GM12878 (cell line): ENCODE results near the gene GASK1B. TPM values are rescaled to one million over a fixed set of nuclear protein-coding genes. Genes with fewer than 3 reads are reported as not detected.

Source experiments
- ASH2L ChIP-seq: fragments of 300-600, 200-600 bp; sonication (generic); IDR thresholded peaks from 2 replicates; pipeline ENCODE4 v1.6.1; 2017; ENCODE audit warnings: low read depth, mild to moderate bottlenecking, borderline replicate concordance
- CEBPB ChIP-seq, 2 experiments: fragments of 150-350 bp in 1 of 2; IDR thresholded peaks; 2 replicates each; pipeline ENCODE4 v1.6.1; 2012 to 2014; ENCODE audit warnings: low read depth in 2 of 2, low read length in 2 of 2, borderline replicate concordance in 1 of 2, inconsistent platforms in 1 of 2
- EP300 ChIP-seq, 2 experiments: fragments of 150-350 bp in 1 of 2; IDR thresholded peaks; 2 replicates each; pipeline ENCODE4 v1.6.1; 2011 to 2012; ENCODE audit warnings: low read depth in 2 of 2, low read length in 2 of 2, borderline replicate concordance in 1 of 2, improper control_type of control experiment in 1 of 2, inconsistent platforms in 1 of 2; ENCODE audit not compliant: control insufficient read depth in 1 of 2
- JUNB ChIP-seq: IDR thresholded peaks from 2 replicates; pipeline ENCODE4 v1.6.1; 2016; ENCODE audit warnings: antibody characterized with exemption, mild to moderate bottlenecking
- MTA3 ChIP-seq: IDR thresholded peaks from 2 replicates; pipeline ENCODE4 v1.6.1; 2012; ENCODE audit warnings: low read length, inconsistent platforms, borderline replicate concordance
- MYC ChIP-seq: IDR thresholded peaks from 2 replicates; pipeline ENCODE4 v1.6.1; 2011; ENCODE audit warnings: mild to moderate bottlenecking, low read length, moderate library complexity, inconsistent platforms; ENCODE audit not compliant: insufficient read depth, insufficient replicate concordance, insufficient read length, severe bottlenecking
- PAX5 ChIP-seq: IDR thresholded peaks from 2 replicates; pipeline ENCODE4 v1.6.1; 2011; ENCODE audit warnings: low read depth, low read length, borderline replicate concordance
- RCOR1 ChIP-seq: conservative IDR thresholded peaks from 2 replicates; pipeline ENCODE4 v1.6.1; 2012; ENCODE audit warnings: low read depth, low read length, improper control_type of control experiment
- SREBF2 ChIP-seq: IDR thresholded peaks from 2 replicates; pipeline ENCODE4 v1.6.1; 2012; ENCODE audit warnings: mild to moderate bottlenecking, low read length
- ZZZ3 ChIP-seq: IDR thresholded peaks from 2 replicates; pipeline ENCODE4 v1.6.1; 2011; ENCODE audit warnings: low read depth; ENCODE audit not compliant: control insufficient read depth, insufficient read length
- polyA plus RNA-seq, 11 experiments: library from polyadenylated mRNA; depleted of rRNA in 4 of 11; unstranded in 6 of 11; stranded (reverse) in 5 of 11; fragments of >200 nt; fragmentation: Nextera tagmentation in 4 of 11; fragmentation: Illumina TruSeq in 1 of 11; extraction: Ambion mirVana in 4 of 11; extraction: Trizol in 1 of 11; gene quantifications; 1 replicate in 1 of 11; 2 replicates in 10 of 11; pipeline versions ENCODE4 v1.2.1 to v1.2.3, GENCODE V29; 2011 to 2016; ENCODE audit warnings: inconsistent platforms in 2 of 11, missing spikeins in 2 of 11, low read depth in 1 of 11
- total RNA-seq, 4 experiments: library from RNA; depleted of rRNA in 3 of 4; stranded (reverse); fragments of >200 nt in 3 of 4; fragmentation: Illumina TruSeq in 1 of 4; extraction: Trizol in 1 of 4; gene quantifications; 2 replicates each; pipeline versions ENCODE4 v1.2.1 to v1.2.3, GENCODE V29; 2013 to 2021
- TF ChIP-seq, protein P1 (sequence below): fragments of 450-650 bp; IDR thresholded peaks from 2 replicates; pipeline ENCODE4 v1.6.1; 2016; ENCODE audit warnings: mild to moderate bottlenecking
- TF ChIP-seq, protein P2 (sequence below): fragments of 450-650 bp; IDR thresholded peaks from 2 replicates; pipeline ENCODE4 v1.6.1; 2018; ENCODE audit warnings: mild to moderate bottlenecking, low read depth, moderate library complexity; ENCODE audit not compliant: partially characterized antibody

GASK1B gene
- total and polyA plus RNA-seq, 10 of the 15 experiments (the other 5 are each of a cell fraction or from before 2014, with no cell fraction given): under 0.01 to 0.21 (median 0.07) TPM; not detected in 1

DNA sequence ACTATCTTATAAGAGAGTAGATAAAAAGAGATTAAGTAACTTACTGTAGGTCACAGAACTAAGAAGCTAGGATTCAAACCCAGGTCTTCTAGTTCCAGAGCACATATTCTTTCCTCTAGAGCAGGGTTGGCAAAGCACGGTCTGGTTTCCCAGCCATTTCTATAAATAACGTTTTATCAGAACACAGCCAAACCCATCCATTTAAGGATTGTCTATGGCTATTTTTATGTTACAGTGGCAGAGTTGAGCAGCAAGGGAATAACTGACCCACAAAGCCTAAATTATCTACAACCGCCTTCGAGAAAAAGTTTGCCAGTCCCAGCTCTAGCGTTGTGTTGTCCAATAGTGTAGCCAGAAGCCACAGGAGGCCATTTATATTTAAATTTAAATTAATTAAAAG, 44.9 kb upstream of the GASK1B start (continued):
- no peak for TF ChIP-seq CEBPB (IDR thresholded peaks at IDR 0.05; ENCODE audit: borderline replicate concordance in 1 of 2, low read depth in 2 of 2, low read length in 2 of 2)
- no peak for TF ChIP-seq JUNB
- TF ChIP-seq ZZZ3: no peak
- TF ChIP-seq, protein P1, sequence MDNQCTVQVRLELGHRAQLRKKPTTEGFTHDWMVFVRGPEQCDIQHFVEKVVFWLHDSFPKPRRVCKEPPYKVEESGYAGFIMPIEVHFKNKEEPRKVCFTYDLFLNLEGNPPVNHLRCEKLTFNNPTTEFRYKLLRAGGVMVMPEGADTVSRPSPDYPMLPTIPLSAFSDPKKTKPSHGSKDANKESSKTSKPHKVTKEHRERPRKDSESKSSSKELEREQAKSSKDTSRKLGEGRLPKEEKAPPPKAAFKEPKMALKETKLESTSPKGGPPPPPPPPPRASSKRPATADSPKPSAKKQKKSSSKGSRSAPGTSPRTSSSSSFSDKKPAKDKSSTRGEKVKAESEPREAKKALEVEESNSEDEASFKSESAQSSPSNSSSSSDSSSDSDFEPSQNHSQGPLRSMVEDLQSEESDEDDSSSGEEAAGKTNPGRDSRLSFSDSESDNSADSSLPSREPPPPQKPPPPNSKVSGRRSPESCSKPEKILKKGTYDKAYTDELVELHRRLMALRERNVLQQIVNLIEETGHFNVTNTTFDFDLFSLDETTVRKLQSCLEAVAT: no peak
- TF ChIP-seq, protein P2, sequence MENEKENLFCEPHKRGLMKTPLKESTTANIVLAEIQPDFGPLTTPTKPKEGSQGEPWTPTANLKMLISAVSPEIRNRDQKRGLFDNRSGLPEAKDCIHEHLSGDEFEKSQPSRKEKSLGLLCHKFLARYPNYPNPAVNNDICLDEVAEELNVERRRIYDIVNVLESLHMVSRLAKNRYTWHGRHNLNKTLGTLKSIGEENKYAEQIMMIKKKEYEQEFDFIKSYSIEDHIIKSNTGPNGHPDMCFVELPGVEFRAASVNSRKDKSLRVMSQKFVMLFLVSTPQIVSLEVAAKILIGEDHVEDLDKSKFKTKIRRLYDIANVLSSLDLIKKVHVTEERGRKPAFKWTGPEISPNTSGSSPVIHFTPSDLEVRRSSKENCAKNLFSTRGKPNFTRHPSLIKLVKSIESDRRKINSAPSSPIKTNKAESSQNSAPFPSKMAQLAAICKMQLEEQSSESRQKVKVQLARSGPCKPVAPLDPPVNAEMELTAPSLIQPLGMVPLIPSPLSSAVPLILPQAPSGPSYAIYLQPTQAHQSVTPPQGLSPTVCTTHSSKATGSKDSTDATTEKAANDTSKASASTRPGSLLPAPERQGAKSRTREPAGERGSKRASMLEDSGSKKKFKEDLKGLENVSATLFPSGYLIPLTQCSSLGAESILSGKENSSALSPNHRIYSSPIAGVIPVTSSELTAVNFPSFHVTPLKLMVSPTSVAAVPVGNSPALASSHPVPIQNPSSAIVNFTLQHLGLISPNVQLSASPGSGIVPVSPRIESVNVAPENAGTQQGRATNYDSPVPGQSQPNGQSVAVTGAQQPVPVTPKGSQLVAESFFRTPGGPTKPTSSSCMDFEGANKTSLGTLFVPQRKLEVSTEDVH: no peak
- no peak for TF ChIP-seq RCOR1
- no peak for TF ChIP-seq PAX5
- TF ChIP-seq EP300 (IDR thresholded peaks at IDR 0.05; ENCODE audit: borderline replicate concordance in 1 of 2, control insufficient read depth in 1 of 2, low read depth in 2 of 2, low read length in 2 of 2): no peak
- no peak for TF ChIP-seq ASH2L
- TF ChIP-seq MYC: no peak
- TF ChIP-seq SREBF2: no peak
- TF ChIP-seq MTA3: no peak
- TF ChIP-seq, all 136 proteins: peak for 0
